IMR-90 (cell line): Measurements from ENCODE around the gene HNF1B. TPM values are rescaled to one million over a fixed set of nuclear protein-coding genes. Genes with fewer than 3 reads are reported as not detected.

Experiments used
- ATAC-seq: fragments of 200-7000 bp; cut with Tn5 transposase; 2 replicates; pipeline ENCODE4 v1.9.1; 2020; ENCODE audit warnings: low read depth, mild to moderate bottlenecking, moderate library complexity
- BruUV-seq: library from RNA; stranded (reverse); fragments of 400-500 nt; replicated peaks from 2 replicates; lab custom pipeline; 2021; lab: Mats Ljungman, UMichigan
- CTCF ChIA-PET: fragments of 300-600 bp; formaldehyde crosslinking; extraction: SDS; loops from one replicate; lab custom pipeline; 2021; ENCODE audit warnings: antibody characterized with exemption; lab: Yijun Ruan, JAX
- POLR2A ChIA-PET: fragments of 300-600 bp; sonication (Branson Sonifier 250); formaldehyde crosslinking; loops from one replicate; lab custom pipeline; 2022; ENCODE audit warnings: antibody characterized with exemption; ENCODE audit not compliant: unreplicated experiment; lab: Charles Lee
- DNase-seq: peaks from one replicate; pipeline ENCODE4 v3.0.0; 2013
- H2AFZ ChIP-seq: replicated peaks from 2 replicates; pipeline ENCODE3; 2013; ENCODE audit warnings: low read length, mild to moderate bottlenecking; ENCODE audit not compliant: poor library complexity
- H2AK5ac ChIP-seq: 2 replicates; pipeline ENCODE4 v1.6.1; 2013; ENCODE audit warnings: low read depth, low read length, inconsistent platforms
- H2AK9ac ChIP-seq: replicated peaks from 2 replicates; pipeline ENCODE3; 2013; ENCODE audit warnings: mild to moderate bottlenecking, low read depth, low read length, moderate library complexity; ENCODE audit not compliant: poor library complexity
- H2BK120ac ChIP-seq: 2 replicates; pipeline ENCODE4 v1.6.1; 2013; ENCODE audit warnings: low read depth, low read length, inconsistent platforms
- H2BK15ac ChIP-seq: 3 replicates; pipeline ENCODE4 v1.6.1; 2013; ENCODE audit warnings: low read depth, low read length, inconsistent platforms
- H2BK20ac ChIP-seq: 2 replicates; pipeline ENCODE4 v1.6.1; 2013; ENCODE audit warnings: low read depth, mild to moderate bottlenecking, inconsistent platforms, low read length, moderate library complexity
- H2BK5ac ChIP-seq: 2 replicates; pipeline ENCODE4 v1.6.1; 2013; ENCODE audit warnings: mild to moderate bottlenecking, low read depth, low read length, inconsistent platforms; ENCODE audit not compliant: poor library complexity, severe bottlenecking
- H3K14ac ChIP-seq: replicated peaks from 2 replicates; pipeline ENCODE4 v1.6.1; 2013; ENCODE audit warnings: low read depth, low read length, inconsistent platforms
- H3K18ac ChIP-seq: 2 replicates; pipeline ENCODE4 v1.6.1; 2013; ENCODE audit warnings: low read depth, low read length, control low read depth
- H3K23ac ChIP-seq: 2 replicates; pipeline ENCODE4 v1.6.1; 2013; ENCODE audit warnings: low read depth, low read length, inconsistent platforms
- H3K27ac ChIP-seq: 2 replicates; pipeline ENCODE4 v1.5.1; 2013; ENCODE audit warnings: mild to moderate bottlenecking, control low read depth, low read length; ENCODE audit not compliant: insufficient read depth
- H3K27me3 ChIP-seq: 2 replicates; pipeline ENCODE4 v1.6.1; 2013; ENCODE audit warnings: low read length; ENCODE audit not compliant: control insufficient read depth, insufficient read depth
- H3K36me3 ChIP-seq: 2 replicates; pipeline ENCODE4 v1.6.1; 2013; ENCODE audit warnings: low read length, mixed read lengths; ENCODE audit not compliant: control insufficient read depth, insufficient read depth
- H3K4ac ChIP-seq: 2 replicates; pipeline ENCODE4 v1.6.1; 2013; ENCODE audit warnings: low read depth, low read length, inconsistent platforms
- H3K4me1 ChIP-seq: 2 replicates; pipeline ENCODE4 v1.6.1; 2013; ENCODE audit warnings: low read length, mixed read lengths; ENCODE audit not compliant: control insufficient read depth, insufficient read depth
- H3K4me2 ChIP-seq: 2 replicates; pipeline ENCODE4 v1.6.1; 2013; ENCODE audit warnings: low read depth, mild to moderate bottlenecking, control low read depth, low read length, moderate library complexity
- H3K4me3 ChIP-seq: 2 replicates; pipeline ENCODE4 v1.5.1; 2013; ENCODE audit warnings: low read depth, mild to moderate bottlenecking, control low read depth, low read length, moderate library complexity; ENCODE audit not compliant: insufficient read depth
- H3K56ac ChIP-seq: 2 replicates; pipeline ENCODE4 v1.6.1; 2013; ENCODE audit warnings: low read length, inconsistent platforms; ENCODE audit not compliant: insufficient read depth; ENCODE audit errors: extremely low read depth
- H3K79me1 ChIP-seq, 2 experiments: 2 replicates each; pipeline ENCODE4 v1.6.1; 2013; ENCODE audit warnings: low read length in 2 of 2, inconsistent platforms in 1 of 2, low read depth in 1 of 2
- H3K9ac ChIP-seq: 2 replicates; pipeline ENCODE4 v1.6.1; 2013; ENCODE audit warnings: low read depth, low read length, control low read depth
- H3K9me1 ChIP-seq: 2 replicates; pipeline ENCODE4 v1.6.1; 2013; ENCODE audit warnings: low read length, inconsistent platforms; ENCODE audit not compliant: insufficient read depth
- H3K9me3 ChIP-seq: 2 replicates; pipeline ENCODE4 v1.6.1; 2013; ENCODE audit warnings: low read length; ENCODE audit not compliant: control insufficient read depth, insufficient read depth
- H4K20me1 ChIP-seq: 2 replicates; pipeline ENCODE4 v1.6.1; 2013; ENCODE audit warnings: low read length, inconsistent platforms; ENCODE audit not compliant: insufficient read depth
- H4K5ac ChIP-seq: 2 replicates; pipeline ENCODE4 v1.6.1; 2013; ENCODE audit warnings: mild to moderate bottlenecking, low read depth, low read length, control low read depth
- H4K8ac ChIP-seq, 2 experiments: 2 replicates each; pipeline ENCODE4 v1.6.1; 2013; ENCODE audit warnings: low read depth in 2 of 2, low read length in 2 of 2, control low read depth in 1 of 2, inconsistent platforms in 1 of 2
- H4K91ac ChIP-seq: 2 replicates; pipeline ENCODE4 v1.6.1; 2013; ENCODE audit warnings: low read depth, low read length, inconsistent platforms; ENCODE audit not compliant: insufficient read depth
- CEBPB ChIP-seq: IDR thresholded peaks from 2 replicates; pipeline ENCODE4 v1.6.1; 2012; ENCODE audit warnings: low read depth, low read length, improper control_type of control experiment
- MAFK ChIP-seq: IDR thresholded peaks from 2 replicates; pipeline ENCODE4 v1.6.1; 2012; ENCODE audit warnings: low read depth, low read length, improper control_type of control experiment
- MXI1 ChIP-seq: IDR thresholded peaks from 2 replicates; pipeline ENCODE4 v1.6.1; 2012; ENCODE audit warnings: low read depth, mild to moderate bottlenecking, low read length, moderate library complexity, borderline replicate concordance
- WGBS, 2 experiments: methylation state at CpG; one replicate each; pipeline versions ENCODE4 v1.1.5 to v1.1.7; 2013; ENCODE audit warnings: missing lambda C conversion rate in 2 of 2; ENCODE audit not compliant: insufficient read length in 1 of 2; ENCODE audit errors: extremely low coverage in 2 of 2; 5-methylcytosine and 5-hydroxymethylcytosine counted together
- dilution Hi-C: fragments of 300-500 bp; cut with HindIII; formaldehyde crosslinking; loops from one replicate; pipeline ENCODE4 v1.14.3; 2018; ENCODE audit warnings: low sequenced_read_pairs; ENCODE audit not compliant: unreplicated experiment
- in situ Hi-C: fragments of 300-500 bp; cut with MboI; formaldehyde crosslinking; loops from 3 replicates; pipeline ENCODE4 v1.14.3; 2019; ENCODE audit warnings: low sequenced_read_pairs, inconsistent platforms, mixed read lengths
- intact Hi-C: fragments of 100-400 bp; cut with micrococcal nuclease; formaldehyde crosslinking; loops from 2 replicates; pipeline ENCODE4 v1.10.0; 2022
- polyA plus RNA-seq, 3 experiments: library from polyadenylated mRNA; depleted of rRNA; stranded (reverse); fragments of >200 nt; gene quantifications; 2 replicates each; pipeline ENCODE4 v1.2.3, GENCODE V29; 2012; ENCODE audit warnings: low replicate concordance in 1 of 3
- total RNA-seq: library from RNA; depleted of rRNA; stranded (reverse); fragments of >200 nt; gene quantifications from 2 replicates; pipeline ENCODE4 v1.2.3, GENCODE V29; 2012
- TF ChIP-seq, protein P1 (sequence below): fragments of 150-350 bp; IDR thresholded peaks from 2 replicates; pipeline ENCODE4 v1.6.1; 2016; ENCODE audit warnings: low read depth, mild to moderate bottlenecking, low read length, moderate library complexity, borderline replicate concordance

Gene HNF1B
- total and polyA plus RNA-seq, 2 of the 4 experiments (the other 2 are of a cell fraction) = not detected

DNA sequence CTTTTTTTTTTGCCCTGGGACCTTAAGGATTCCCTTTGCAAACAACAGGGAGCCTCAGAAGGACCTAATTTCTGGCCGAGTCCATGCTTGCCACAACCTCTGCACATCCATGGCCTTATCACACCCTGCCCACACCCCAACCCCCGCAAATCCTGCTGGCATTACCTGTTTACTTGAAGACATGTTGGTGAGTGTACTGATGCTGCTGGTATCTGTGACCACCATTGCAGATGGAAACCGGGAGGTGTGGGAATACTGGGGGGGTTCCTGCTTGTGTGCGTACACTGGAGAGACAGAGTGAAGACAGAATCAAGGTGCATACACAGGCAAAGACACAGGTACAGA is 46.0 kb downstream of the HNF1B start:
- no CpG with 5 or more reads among the region's 4 CpGs for WGBS, 2 experiments
- peaks cover 3% of the 10 kb centered on the region; the same call in 1 of the 2 replicates for H3K9me3 ChIP-seq
- no peaks in the 10 kb centered on the region for H3K36me3 ChIP-seq
- no peak overlapping the region for H3K4me2 ChIP-seq
- H3K79me1 ChIP-seq = no peaks in the 10 kb centered on the region
- H4K91ac ChIP-seq = no peak overlapping the region
- H3K4me3 ChIP-seq = no peak overlapping the region
- no peak overlapping the region for H3K18ac ChIP-seq
- DNase-seq (no peak), ATAC-seq (no peak)
- H3K27ac ChIP-seq = no peak overlapping the region
- intact Hi-C loops = no loop called here
- peak overlapping the region in 1 of 2 experiments; percentile 27; a peak in 2 of 4 replicates for H4K8ac ChIP-seq
- no peak overlapping the region for H2AFZ ChIP-seq
- no peak overlapping the region for H3K23ac ChIP-seq
- dilution Hi-C loops = no loop called here
- H3K14ac ChIP-seq = no peak overlapping the region
- no TSS peak for BruUV-seq
- TF ChIP-seq MAFK = no peak
- TF ChIP-seq, protein P1, sequence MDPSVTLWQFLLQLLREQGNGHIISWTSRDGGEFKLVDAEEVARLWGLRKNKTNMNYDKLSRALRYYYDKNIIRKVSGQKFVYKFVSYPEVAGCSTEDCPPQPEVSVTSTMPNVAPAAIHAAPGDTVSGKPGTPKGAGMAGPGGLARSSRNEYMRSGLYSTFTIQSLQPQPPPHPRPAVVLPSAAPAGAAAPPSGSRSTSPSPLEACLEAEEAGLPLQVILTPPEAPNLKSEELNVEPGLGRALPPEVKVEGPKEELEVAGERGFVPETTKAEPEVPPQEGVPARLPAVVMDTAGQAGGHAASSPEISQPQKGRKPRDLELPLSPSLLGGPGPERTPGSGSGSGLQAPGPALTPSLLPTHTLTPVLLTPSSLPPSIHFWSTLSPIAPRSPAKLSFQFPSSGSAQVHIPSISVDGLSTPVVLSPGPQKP = no peak
- no peak for TF ChIP-seq MXI1
- no peak for TF ChIP-seq CEBPB
- H3K4me1 ChIP-seq = peaks cover 11% of the 10 kb centered on the region; the same call in 1 of the 2 replicates
- peak overlapping the region; percentile 20 for H2BK5ac ChIP-seq
- in situ Hi-C loops = no loop called here
- H3K56ac ChIP-seq = no peak overlapping the region
- H2BK120ac ChIP-seq = no peak overlapping the region
- H3K9me1 ChIP-seq = peaks cover 14% of the 10 kb centered on the region
- H2AK9ac ChIP-seq = no peak overlapping the region
- H2BK20ac ChIP-seq = no peak overlapping the region
- no peaks in the 10 kb centered on the region for H4K20me1 ChIP-seq
- CTCF ChIA-PET = no interaction called here
- no peaks in the 10 kb centered on the region for H3K27me3 ChIP-seq
- no peak overlapping the region for H3K4ac ChIP-seq
- H2BK15ac ChIP-seq = 0 out of 3 replicates have a peak overlapping the region, but pooled peaks have one; percentile 58
- peak overlapping the region; percentile 49; the same call in 1 of the 2 replicates for H2AK5ac ChIP-seq
- POLR2A ChIA-PET = no interaction called here
- H4K5ac ChIP-seq = no peak overlapping the region
- H3K9ac ChIP-seq = no peak overlapping the region
